HG02588 (cell line): Measurements from ENCODE around the gene DMRT3.
"Not testable (repeated sequence)": the region's sequence is repeated elsewhere in the genome, so short reads cannot be mapped to it uniquely, and the experiment has no call there.

Source experiments
- ATAC-seq: cut with Tn5 transposase; IDR thresholded peaks from one replicate; pipeline ENCODE4 v1.9.1; 2021; ENCODE audit warnings: mild to moderate bottlenecking, moderate library complexity; ENCODE audit not compliant: unreplicated experiment

The DMRT3 gene

GRCh38 chr9:998299-999110 is 22.1 kb downstream of the DMRT3 start:
- not testable (repeated sequence) for ATAC-seq

- no peak for ATAC-seq
These were observed 25.4 kb downstream of the DMRT3 start for GRCh38 chr9:1001838-1002237.

DNA sequence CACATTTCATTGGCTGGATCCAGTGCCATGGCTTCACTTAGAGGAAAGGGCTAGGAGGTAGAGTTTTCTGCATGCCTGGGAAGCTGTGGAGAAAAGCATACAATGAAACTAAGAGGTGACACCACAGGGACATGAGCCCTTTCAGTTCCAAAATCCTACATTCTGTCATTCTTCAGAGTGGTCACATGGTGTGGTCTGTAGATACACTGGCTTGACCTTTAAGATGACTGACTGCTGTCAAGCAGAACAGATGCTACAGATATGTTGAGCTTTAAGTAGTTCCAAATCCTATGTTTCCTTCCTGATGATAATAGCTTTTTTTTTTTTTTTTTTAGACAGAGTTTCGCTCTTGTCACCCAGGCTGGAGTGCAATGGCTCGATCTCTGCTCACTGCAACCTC is 26.2 kb downstream of the DMRT3 start:
- ATAC-seq, result no peak

DNA sequence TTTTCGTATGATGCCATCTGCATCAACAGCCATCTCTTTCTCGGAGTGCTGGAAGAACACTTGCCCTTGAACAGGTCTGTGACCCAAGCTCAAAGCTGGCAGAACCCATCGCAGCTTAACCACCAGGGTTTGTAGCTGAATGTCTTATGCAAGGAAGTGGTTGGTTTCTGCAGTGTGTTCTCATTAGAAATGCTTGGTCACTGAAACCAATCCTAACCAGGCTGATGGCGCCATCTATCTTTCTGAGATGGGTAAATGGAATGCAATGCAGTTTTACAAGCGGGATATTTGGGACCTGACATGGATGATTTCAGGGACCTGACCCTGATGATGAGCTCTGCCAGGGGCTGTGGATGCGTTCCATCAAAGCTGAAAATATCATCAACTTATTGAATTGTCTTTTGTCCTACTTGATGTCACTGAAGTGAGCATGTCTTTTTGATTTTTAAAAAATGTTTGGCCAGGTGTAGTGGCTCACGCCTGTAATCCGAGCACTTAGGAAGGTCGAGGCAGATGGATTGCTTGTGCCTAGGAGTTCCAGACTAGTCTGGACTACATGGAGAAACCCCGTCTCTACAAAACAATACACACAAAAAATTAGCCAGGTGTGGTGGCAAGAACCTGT is 28.7 kb downstream of the DMRT3 start:
- no peak for ATAC-seq

GRCh38 chr9:1007312-1007711 is 30.9 kb downstream of the DMRT3 start:
- ATAC-seq, result no peak

- ATAC-seq, result no peak
These were observed 31.8 kb downstream of the DMRT3 start for GRCh38 chr9:1008216-1008615.

- ATAC-seq, result peak; percentile 94
These were observed 32.7 kb downstream of the DMRT3 start for GRCh38 chr9:1009101-1009707.

DNA sequence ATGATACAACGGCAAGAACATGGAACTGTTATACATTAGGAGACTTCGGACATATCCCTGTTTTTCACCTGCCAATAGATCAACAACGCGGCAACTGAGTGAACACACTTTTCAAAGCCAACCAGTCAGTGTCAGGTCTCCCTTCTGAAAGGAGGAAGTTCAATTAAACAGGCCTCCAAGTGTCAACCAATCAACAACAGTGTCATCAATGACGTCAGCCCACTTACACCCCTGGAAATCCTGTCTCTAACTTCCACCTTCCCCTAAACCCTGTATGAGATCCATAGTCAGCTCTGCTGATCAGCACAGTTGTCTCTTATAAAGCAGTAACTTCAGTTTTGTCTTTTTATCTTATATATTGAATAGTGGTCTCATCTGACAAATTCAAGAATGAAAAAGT is 36.6 kb downstream of the DMRT3 start:
- no peak for ATAC-seq

DNA sequence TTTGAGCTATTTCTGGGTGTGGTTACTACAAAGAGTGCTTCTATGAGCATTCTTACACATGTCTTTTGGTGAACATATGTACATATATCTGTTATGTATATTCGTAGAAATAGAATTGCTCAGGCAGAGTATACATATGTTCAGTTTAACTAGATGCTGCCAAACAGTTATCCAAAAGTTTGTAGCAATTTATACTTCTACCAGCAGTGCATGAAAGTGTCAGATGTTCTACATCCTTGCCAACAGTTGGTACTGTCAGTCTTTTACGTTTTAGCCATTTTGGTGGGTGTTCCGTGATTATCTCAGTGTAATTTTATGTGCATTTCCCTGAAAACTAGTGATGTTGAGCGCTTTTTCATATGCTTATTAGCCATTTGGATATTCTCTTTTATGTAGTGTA is 37.8 kb downstream of the DMRT3 start:
- ATAC-seq, result no peak

GRCh38 chr9:1014640-1015039 is 38.2 kb downstream of the DMRT3 start:
- ATAC-seq, result no peak

DNA sequence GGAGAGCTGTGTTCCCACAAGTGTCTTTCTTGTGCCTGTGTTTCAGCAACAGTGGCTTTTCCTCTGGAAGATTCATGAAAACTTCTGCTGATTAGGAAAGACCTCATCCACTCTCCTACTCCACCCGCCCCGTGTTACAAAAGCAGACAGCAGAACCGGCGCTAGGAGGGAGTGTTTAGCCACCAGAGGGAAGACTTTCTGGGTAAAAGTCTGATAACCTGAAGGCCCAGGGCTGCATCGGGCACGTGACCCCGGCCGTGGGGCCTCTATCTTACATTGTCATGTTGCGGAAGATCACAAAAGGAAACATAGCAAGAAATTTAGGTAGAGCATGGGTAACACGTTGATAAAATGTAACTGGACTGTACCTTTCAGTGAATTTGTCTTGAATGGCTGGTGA is 41.7 kb downstream of the DMRT3 start:
- ATAC-seq, result no peak

- ATAC-seq, result no peak
These were observed 47.7 kb downstream of the DMRT3 start for GRCh38 chr9:1024112-1024511.

DNA sequence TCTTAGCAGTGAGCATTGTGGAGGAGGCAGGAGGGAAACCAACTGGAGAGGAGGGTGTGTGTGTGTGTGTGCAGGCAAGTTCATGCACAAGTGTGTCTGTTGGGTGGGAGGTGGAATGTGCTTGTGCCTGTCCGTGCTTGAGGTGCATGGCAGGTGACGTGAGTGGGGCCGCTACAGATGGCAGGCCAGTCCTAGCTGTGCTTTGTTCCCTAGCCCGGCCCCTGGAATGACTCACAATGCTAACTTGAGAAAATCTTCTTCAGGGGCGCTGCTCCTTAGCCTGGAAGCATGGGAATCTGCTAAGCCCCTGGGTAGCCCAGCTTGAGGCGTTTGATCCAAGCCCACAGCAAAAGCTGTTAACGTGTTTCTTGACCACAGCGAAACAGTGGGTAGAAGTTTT is 48.7 kb downstream of the DMRT3 start:
- ATAC-seq, result no peak

GRCh38 chr9:1026219-1026618 is 49.8 kb downstream of the DMRT3 start:
- no peak for ATAC-seq

DNA sequence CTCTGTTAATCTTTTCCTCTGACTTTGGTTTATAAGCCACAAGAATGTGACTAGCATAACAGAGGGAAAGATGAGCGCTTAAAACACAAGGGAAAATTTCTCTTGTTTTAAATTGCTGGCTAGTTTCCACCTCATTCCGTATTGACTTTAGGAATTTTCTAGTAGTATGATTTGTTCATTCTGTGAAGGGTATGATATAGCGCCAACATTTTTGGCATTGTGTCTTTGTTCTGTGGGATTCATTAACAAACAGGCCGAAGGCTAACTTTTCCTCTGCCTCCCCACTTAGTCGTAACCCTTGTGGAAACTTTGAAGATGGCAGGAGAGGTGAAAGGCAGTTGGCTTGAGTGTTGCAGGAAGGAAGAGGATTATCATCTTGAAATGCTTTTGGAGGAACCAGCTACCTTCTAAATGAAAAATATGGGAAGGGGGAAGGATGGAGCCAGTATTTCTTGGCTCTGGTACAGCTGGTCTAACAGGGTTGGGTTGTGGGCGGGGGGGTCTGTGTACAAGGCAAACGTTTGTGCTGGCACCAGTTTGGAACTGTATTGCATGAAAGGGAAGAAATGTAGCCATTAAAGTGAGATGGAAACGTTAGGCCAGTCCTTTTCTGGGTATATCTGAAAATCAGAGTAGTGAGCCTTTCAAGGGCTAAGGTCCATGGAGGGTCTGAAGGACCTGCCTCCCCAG is 52.2 kb downstream of the DMRT3 start:
- ATAC-seq, result no peak

GRCh38 chr9:1031951-1032601 is 55.6 kb downstream of the DMRT3 start:
- no peak for ATAC-seq

- ATAC-seq, result no peak
These were observed 57.8 kb downstream of the DMRT3 start for GRCh38 chr9:1034271-1034670.

GRCh38 chr9:1039589-1039988 is 63.1 kb downstream of the DMRT3 start:
- no peak for ATAC-seq
